WTC11 (cell line): Measurements from ENCODE around the gene ARHGAP8.

Source experiments
- CREB1 ChIP-seq: sonication (generic); formaldehyde crosslinking; IDR thresholded peaks from 2 replicates; pipeline ENCODE4 v1.8.0; 2023; ENCODE audit warnings: mild to moderate bottlenecking, missing genetic modification reagents
- CTCF ChIP-seq: fragments of 200-600 bp; IDR thresholded peaks from 2 replicates; pipeline ENCODE4 v1.8.0; 2022; ENCODE audit warnings: antibody characterized with exemption
- ELF4 ChIP-seq: sonication (generic); formaldehyde crosslinking; IDR thresholded peaks from 2 replicates; pipeline ENCODE4 v1.8.1; 2022; ENCODE audit warnings: low read depth, mild to moderate bottlenecking, moderate library complexity, missing genetic modification reagents
- ETV6 ChIP-seq: sonication (generic); formaldehyde crosslinking; IDR thresholded peaks from 2 replicates; pipeline ENCODE4 v1.8.1; 2022; ENCODE audit warnings: mild to moderate bottlenecking, missing genetic modification reagents
- JUN ChIP-seq: sonication (generic); formaldehyde crosslinking; IDR thresholded peaks from 2 replicates; pipeline ENCODE4 v1.8.0; 2023; ENCODE audit warnings: mild to moderate bottlenecking, missing genetic modification reagents
- NFYB ChIP-seq: sonication (generic); formaldehyde crosslinking; conservative IDR thresholded peaks from 2 replicates; pipeline ENCODE4 v1.8.0; 2022; ENCODE audit warnings: low read depth, missing genetic modification reagents
- NR1H2 ChIP-seq: sonication (generic); formaldehyde crosslinking; IDR thresholded peaks from 2 replicates; pipeline ENCODE4 v1.9.0; 2021; ENCODE audit warnings: mild to moderate bottlenecking, moderate library complexity, missing genetic modification reagents
- NR2C2 ChIP-seq: sonication (generic); formaldehyde crosslinking; IDR thresholded peaks from 2 replicates; pipeline ENCODE4 v1.8.0; 2022; ENCODE audit warnings: mild to moderate bottlenecking, missing genetic modification reagents
- SMAD3 ChIP-seq: sonication (generic); formaldehyde crosslinking; IDR thresholded peaks from 2 replicates; pipeline ENCODE4 v1.8.0; 2022; ENCODE audit warnings: missing genetic modification reagents, mild to moderate bottlenecking, borderline replicate concordance
- SP1 ChIP-seq: sonication (generic); formaldehyde crosslinking; conservative IDR thresholded peaks from 2 replicates; pipeline ENCODE4 v1.8.1; 2022; ENCODE audit warnings: missing genetic modification reagents

GRCh38 chr22:44906248-44906936 is 154.0 kb downstream of the ARHGAP8 start:
- no peak for TF ChIP-seq SMAD3 (CRISPR knock-in tag)
- TF ChIP-seq CTCF, result no peak
- no peak for TF ChIP-seq NR1H2 (CRISPR knock-in tag)
- no peak for TF ChIP-seq CREB1 (CRISPR knock-in tag)
- TF ChIP-seq NFYB (CRISPR knock-in tag), result no peak
- no peak for TF ChIP-seq ELF4
- TF ChIP-seq JUN (CRISPR knock-in tag), result no peak
- TF ChIP-seq SP1, result no peak
- no peak for TF ChIP-seq NR2C2 (CRISPR knock-in tag)
- no peak for TF ChIP-seq ETV6 (CRISPR knock-in tag)
